Duodenal mucosa (tissue), 2 donors: Measurements from ENCODE around the gene FBXO28.

Experiments used
- H3K27ac ChIP-seq: one replicate; pipeline ENCODE4 v1.7.0; 2013; ENCODE audit warnings: low read depth, low read length
- H3K27me3 ChIP-seq, 2 donors: one replicate each; pipeline ENCODE4 v1.7.0; 2013; ENCODE audit warnings: low read length in 2 of 2, control low read depth in 1 of 2; ENCODE audit not compliant: insufficient read depth in 2 of 2, control insufficient read depth in 1 of 2
- H3K36me3 ChIP-seq, 2 donors: one replicate each; pipeline ENCODE4 v1.7.0; 2013; ENCODE audit warnings: low read length in 2 of 2, control low read depth in 1 of 2; ENCODE audit not compliant: insufficient read depth in 2 of 2, control insufficient read depth in 1 of 2
- H3K4me1 ChIP-seq, 2 donors: one replicate each; pipeline ENCODE4 v1.7.0; 2013; ENCODE audit warnings: low read length in 2 of 2, control low read depth in 1 of 2; ENCODE audit not compliant: insufficient read depth in 2 of 2, control insufficient read depth in 1 of 2
- H3K4me3 ChIP-seq, 2 donors: one replicate each; pipeline ENCODE4 v1.7.0; 2013; ENCODE audit warnings: low read length in 2 of 2, low read depth in 1 of 2
- H3K9ac ChIP-seq, 2 donors: one replicate each; pipeline ENCODE4 v1.7.0; 2013; ENCODE audit warnings: low read length in 2 of 2, low read depth in 1 of 2
- H3K9me3 ChIP-seq, 2 donors: one replicate each; pipeline ENCODE4 v1.7.0; 2013; ENCODE audit warnings: low read length in 2 of 2, control low read depth in 1 of 2; ENCODE audit not compliant: control insufficient read depth in 1 of 2

Gene FBXO28, protein sequence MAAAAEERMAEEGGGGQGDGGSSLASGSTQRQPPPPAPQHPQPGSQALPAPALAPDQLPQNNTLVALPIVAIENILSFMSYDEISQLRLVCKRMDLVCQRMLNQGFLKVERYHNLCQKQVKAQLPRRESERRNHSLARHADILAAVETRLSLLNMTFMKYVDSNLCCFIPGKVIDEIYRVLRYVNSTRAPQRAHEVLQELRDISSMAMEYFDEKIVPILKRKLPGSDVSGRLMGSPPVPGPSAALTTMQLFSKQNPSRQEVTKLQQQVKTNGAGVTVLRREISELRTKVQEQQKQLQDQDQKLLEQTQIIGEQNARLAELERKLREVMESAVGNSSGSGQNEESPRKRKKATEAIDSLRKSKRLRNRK

DNA sequence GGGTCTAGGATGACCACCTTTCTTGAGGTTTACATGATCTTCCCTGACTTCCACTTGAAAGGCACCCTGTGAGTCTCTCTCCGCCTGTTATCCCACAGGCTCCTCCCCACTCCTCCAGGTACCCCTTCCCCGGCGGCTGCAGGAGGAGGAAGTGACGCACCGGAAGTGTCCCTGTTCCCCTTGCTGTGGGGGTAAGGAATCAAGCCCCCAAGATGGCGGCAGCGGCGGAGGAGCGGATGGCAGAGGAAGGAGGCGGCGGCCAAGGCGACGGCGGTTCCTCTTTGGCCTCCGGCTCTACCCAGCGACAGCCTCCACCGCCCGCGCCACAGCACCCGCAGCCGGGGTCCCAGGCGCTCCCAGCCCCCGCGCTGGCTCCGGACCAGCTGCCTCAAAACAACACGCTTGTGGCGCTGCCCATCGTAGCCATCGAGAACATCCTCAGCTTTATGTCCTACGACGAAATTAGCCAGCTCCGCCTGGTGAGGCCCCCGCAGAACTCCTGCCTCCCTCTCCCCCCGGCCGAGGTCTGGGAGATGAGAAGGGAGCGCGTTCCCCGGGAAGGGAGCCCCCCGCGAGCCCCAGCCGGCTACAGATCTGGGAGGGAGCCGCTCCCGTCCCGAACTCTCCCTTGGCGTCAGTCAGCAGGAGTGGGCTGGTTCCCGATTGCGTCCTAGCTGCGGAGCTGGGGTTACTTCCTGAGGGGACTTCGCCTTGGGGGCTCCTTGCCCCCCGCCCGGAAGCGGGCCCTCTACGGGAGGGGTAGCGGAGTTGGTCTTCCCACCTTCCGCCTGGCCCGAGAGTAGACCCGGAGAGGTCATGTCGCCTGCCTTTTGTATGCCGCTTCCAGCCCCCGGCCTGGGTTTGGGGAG is at the start of gene FBXO28:
Gene FBXO28 (plus strand): TSS at position 194 of the 869 bp plus-strand sequence. CDS start 19 bp downstream, at position 213.
- Histone ChIP-seq H3K4me1 (peaks cover 11 to 19% of the 10 kb centered on the region in 2 donors), H3K9ac (peak within 1 kb of the TSS; percentile 90 to 92), H3K9me3 (no peaks in the 10 kb centered on the region), H3K36me3 (no peaks in the 10 kb centered on the region), H3K4me3 (peak within 1 kb of the TSS; percentile 88 to 95), H3K27ac (peak within 1 kb of the TSS; percentile 91), H3K27me3 (no peaks in the 10 kb centered on the region)

DNA sequence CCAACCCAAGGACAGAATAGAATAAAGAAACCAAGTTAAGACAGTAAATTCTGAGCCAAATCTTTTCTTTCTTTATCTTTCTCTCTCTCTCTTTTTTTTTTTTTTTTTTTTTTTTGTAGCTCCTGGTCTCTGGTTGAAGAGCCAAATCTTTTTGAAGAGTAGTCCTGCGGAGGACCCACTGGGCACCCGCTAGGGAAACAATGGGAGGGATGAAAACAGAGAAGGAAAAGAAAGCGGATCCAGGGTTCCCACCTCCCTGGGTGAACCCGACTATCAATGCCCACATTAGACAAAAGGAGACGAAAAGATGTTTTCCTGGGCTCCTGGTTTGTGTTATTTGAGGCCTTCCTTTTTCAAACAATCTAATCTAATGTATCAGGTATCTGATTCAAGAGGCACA is 49.8 kb upstream of the FBXO28 start:
- H3K9me3 ChIP-seq = peaks cover 6% of the 10 kb centered on the region in 2 donors
- H3K4me1 ChIP-seq = peaks cover 19 to 20% of the 10 kb centered on the region in 2 donors
- H3K4me3 ChIP-seq = no peak overlapping the region
- H3K9ac ChIP-seq = no peak overlapping the region
- H3K27ac ChIP-seq = no peak overlapping the region
- no peaks in the 10 kb centered on the region for H3K36me3 ChIP-seq
- H3K27me3 ChIP-seq = no peaks in the 10 kb centered on the region

DNA sequence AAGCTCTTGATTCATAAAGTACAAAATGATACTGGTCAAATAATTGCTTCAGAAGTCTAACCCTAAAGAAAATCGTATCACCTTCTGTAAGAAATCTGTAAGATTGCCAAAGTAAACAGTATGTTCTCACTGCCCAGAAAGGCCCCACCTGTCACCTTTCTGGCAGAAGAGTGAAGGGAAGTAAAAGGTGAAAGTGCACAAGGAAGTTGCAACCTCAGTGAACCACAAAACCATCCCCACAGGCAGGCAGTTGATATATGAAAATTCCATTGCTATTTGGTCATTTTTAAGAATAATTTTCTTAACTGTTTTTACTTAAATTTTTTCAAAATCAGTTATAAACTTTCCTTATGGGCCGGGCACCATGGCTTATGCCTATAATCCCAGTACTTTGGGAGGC is 48.5 kb upstream of the FBXO28 start:
- Histone ChIP-seq H3K4me1 (peaks cover 19 to 21% of the 10 kb centered on the region in 2 donors), H3K9me3 (no peaks in the 10 kb centered on the region), H3K4me3 (no peak overlapping the region), H3K36me3 (no peaks in the 10 kb centered on the region), H3K9ac (no peak overlapping the region), H3K27ac (no peak overlapping the region), H3K27me3 (no peaks in the 10 kb centered on the region)

DNA sequence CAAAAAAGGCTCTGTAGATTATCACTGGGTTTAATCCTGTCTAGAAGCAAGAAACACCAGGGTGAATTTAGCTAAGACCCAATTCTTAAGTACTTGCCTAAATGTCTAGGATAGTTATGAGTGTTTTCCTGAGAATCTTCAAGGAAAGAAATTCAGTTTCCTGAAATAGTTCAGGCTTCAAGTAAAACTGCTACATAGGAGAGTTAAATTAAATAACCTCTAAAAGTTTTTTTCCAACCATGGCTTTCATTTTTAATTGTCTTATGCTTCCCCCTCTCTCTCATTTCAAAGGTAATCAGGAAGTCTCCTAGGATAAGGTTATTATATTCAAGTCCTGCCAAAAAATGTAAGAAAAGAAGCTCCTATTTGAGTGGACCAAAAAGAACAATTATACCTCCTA is 46.7 kb upstream of the FBXO28 start:
- no peak overlapping the region for H3K27ac ChIP-seq
- no peaks in the 10 kb centered on the region for H3K9me3 ChIP-seq
- no peak overlapping the region for H3K4me3 ChIP-seq
- H3K36me3 ChIP-seq = no peaks in the 10 kb centered on the region
- no peak overlapping the region for H3K9ac ChIP-seq
- no peaks in the 10 kb centered on the region for H3K27me3 ChIP-seq
- H3K4me1 ChIP-seq = peaks cover 19 to 21% of the 10 kb centered on the region in 2 donors

DNA sequence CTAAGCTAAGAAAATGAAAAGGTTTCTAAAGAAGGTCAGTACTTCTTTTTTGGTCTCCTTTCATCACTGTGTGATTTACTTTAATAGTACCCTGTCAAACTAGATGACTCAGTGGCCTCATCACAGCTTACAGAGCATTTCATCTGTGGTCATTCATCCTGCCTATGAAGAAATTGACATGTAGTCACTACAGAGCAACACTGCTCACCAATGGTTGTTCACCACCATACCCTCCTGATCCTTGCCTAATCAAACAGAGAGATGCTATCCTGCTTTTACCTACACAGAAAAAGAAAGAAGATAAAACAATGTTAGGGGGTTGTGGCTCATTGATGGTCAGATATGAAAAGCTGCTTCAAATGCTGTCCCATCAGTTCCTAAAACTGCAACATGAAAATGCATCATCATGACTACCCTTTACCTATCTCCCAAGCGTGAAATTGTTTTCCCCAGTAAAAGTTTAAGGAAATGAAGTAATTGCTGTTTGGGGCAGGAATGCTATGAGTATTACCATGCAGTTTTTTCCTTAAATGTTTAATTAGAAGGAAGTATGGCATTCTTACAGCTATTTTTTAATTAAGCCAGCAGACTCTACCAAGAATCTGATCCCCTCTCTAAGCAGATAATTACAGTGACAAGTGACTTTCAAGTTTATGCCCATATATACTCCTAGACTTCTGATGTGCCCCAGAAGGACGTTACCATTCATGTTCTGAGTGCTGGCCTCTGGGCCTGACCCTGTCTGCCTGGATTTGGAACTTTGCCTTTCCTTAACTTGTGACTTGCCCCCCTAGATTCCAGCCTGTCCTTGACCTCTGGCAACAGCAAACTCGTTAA is 46.1 kb upstream of the FBXO28 start:
- H3K27me3 ChIP-seq = no peaks in the 10 kb centered on the region

DNA sequence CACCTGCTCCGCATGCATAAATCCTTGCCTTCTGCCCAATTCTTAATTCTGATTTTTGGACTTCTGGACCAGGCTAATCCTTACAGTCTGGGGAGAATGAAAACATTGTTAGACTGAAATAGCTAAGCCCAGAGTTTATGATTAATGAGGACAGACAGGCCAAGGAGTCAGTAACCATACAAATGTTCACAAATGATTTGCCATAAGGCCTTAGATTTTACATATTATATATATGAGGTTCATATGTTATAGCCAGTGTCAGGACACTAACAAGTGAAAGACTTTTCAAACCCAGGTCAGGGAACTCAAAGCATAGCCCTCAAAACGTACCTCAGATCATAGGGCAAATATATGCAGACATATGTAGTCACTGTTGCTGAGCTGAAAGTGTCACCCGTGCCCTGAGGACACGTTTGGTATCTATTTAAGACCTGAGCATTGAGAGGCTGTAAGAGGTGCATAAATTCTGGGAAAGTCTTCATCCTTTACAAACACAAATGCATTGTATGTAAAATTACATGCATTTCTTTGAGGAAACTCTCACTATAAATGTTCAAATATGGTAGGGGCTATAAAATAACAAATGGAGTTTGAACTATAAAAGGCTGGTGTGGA is 45.3 kb upstream of the FBXO28 start:
- no peaks in the 10 kb centered on the region for H3K27me3 ChIP-seq
- H3K9ac ChIP-seq = no peak overlapping the region
- no peak overlapping the region for H3K27ac ChIP-seq
- H3K4me3 ChIP-seq = no peak overlapping the region
- no peaks in the 10 kb centered on the region for H3K9me3 ChIP-seq
- peaks cover 16 to 21% of the 10 kb centered on the region in 2 donors for H3K4me1 ChIP-seq
- H3K36me3 ChIP-seq = no peaks in the 10 kb centered on the region

More for the DNA sequence above, 46.1 kb upstream of the FBXO28 start:
- Histone ChIP-seq H3K4me3 (no peak overlapping the region), H3K36me3 (no peaks in the 10 kb centered on the region), H3K9me3 (no peaks in the 10 kb centered on the region), H3K9ac (no peak overlapping the region), H3K27ac (no peak overlapping the region), H3K4me1 (peaks cover 19 to 21% of the 10 kb centered on the region in 2 donors)

DNA sequence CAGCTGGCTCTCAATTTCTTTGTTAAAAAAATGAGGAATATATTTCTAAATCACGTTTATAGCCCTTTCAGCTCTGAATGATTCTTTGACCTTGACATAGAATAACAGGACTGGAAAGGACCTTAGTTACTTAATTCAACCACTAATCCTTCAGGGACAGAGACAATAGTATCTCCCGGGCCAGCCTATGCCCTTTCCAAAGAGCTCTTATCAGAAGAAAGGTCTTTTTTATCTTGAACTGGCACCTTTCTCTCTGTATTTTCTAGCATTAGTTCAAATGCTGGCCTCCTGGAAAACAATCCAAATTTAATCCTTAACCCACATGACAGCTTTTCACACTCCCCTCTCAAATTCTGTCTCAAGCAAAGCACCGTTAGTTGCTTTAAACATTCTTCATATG is 44.8 kb upstream of the FBXO28 start:
- Histone ChIP-seq H3K36me3 (no peaks in the 10 kb centered on the region), H3K4me1 (peaks cover 14 to 21% of the 10 kb centered on the region in 2 donors), H3K9ac (no peak overlapping the region), H3K4me3 (no peak overlapping the region), H3K27me3 (no peaks in the 10 kb centered on the region), H3K27ac (no peak overlapping the region), H3K9me3 (no peaks in the 10 kb centered on the region)

DNA sequence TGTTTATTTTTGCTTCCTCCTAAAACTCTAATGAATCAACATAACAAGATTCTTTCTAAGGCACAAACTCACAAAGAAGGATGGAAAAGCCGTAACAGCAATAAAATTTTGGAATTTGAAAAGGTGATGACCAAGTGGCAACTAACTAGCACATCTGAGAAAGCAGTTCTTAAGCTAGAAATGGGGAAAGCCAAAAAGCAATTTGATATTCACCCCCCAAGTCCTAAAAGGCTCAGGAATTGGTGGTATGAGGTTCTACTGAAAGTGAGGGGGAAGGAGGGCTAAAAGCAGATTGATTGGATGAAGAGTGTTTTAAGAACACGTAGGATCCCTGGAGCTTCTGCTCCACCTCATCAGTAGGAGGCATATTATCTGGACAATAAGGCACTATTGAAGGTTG is 43.4 kb upstream of the FBXO28 start:
- Histone ChIP-seq H3K27ac (no peak overlapping the region), H3K4me1 (peaks cover 12 to 14% of the 10 kb centered on the region in 2 donors), H3K27me3 (no peaks in the 10 kb centered on the region), H3K4me3 (no peak overlapping the region), H3K9ac (no peak overlapping the region), H3K9me3 (no peaks in the 10 kb centered on the region), H3K36me3 (no peaks in the 10 kb centered on the region)

DNA sequence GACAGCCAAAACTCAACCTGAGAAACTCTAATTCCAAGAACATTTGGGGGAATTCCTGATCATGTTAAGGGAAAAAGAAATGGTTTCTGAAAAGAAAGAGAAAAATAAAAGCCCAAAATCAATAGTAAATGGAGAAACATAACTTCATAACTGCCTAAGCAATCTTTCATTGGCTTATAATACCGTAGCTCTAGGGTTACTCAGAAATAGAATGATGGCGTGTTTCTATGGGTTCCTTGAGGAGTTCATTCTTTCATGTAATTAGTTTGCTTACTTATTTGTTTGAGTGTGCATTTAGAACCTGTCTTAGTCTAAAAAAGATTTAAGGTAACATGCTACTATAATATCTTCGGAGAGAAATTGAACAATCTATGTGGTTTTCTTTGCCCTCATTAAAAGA is 37.5 kb upstream of the FBXO28 start:
- Histone ChIP-seq H3K27me3 (no peaks in the 10 kb centered on the region), H3K9ac (no peak overlapping the region), H3K27ac (no peak overlapping the region), H3K36me3 (no peaks in the 10 kb centered on the region), H3K4me3 (no peak overlapping the region), H3K9me3 (no peaks in the 10 kb centered on the region), H3K4me1 (no peaks in the 10 kb centered on the region)
